H1 (cell line): ENCODE measurements around the gene GNAI2. TPM values are rescaled to one million over a fixed set of nuclear protein-coding genes. Genes with fewer than 3 reads are reported as not detected.
A peak's percentile ranks its signal among the peaks of the same experiment; 100 is the strongest.

Experiments
- CTCF ChIA-PET: fragments of 300-600 bp; sonication (Branson Sonifier 250); formaldehyde crosslinking; loops from one replicate; lab custom pipeline; 2021; ENCODE audit not compliant: partially characterized antibody; lab: Charles Lee
- POLR2A ChIA-PET: fragments of 300-600 bp; sonication (Branson Sonifier 250); formaldehyde crosslinking; loops from one replicate; lab custom pipeline; 2021; ENCODE audit warnings: inconsistent platforms; ENCODE audit not compliant: partially characterized antibody; lab: Charles Lee
- DNase-seq, 2 experiments: peaks; one replicate each; pipeline versions ENCODE4 v3.0.0 to v3.0.0-alpha.2; 2010 to 2022; ENCODE audit warnings: low spot score in 2 of 2, low read depth in 1 of 2, mixed read lengths in 1 of 2
- FAIRE-seq: peaks from 2 replicates; lab custom pipeline; 2011; peaks lifted over from hg19 to GRCh38; lab: Jason Lieb, UNC
- H2AFZ ChIP-seq: 2 replicates; pipeline ENCODE4 v1.8.1; 2012; ENCODE audit warnings: low read length, inconsistent platforms
- H2AK5ac ChIP-seq: 2 replicates; pipeline ENCODE4 v1.6.1; 2013; ENCODE audit warnings: low read depth, low read length
- H2BK120ac ChIP-seq: replicated peaks from 2 replicates; pipeline ENCODE3; 2013; ENCODE audit warnings: low read depth, low read length, inconsistent platforms
- H2BK12ac ChIP-seq: 2 replicates; pipeline ENCODE4 v1.6.1; 2013; ENCODE audit warnings: low read depth, low read length
- H2BK15ac ChIP-seq: 2 replicates; pipeline ENCODE4 v1.6.1; 2013; ENCODE audit warnings: low read length
- H2BK20ac ChIP-seq: 2 replicates; pipeline ENCODE4 v1.6.1; 2013; ENCODE audit warnings: low read length
- H2BK5ac ChIP-seq: 2 replicates; pipeline ENCODE4 v1.6.1; 2013; ENCODE audit warnings: low read depth, low read length
- H3K14ac ChIP-seq: 2 replicates; pipeline ENCODE4 v1.6.1; 2013; ENCODE audit warnings: inconsistent platforms; ENCODE audit not compliant: insufficient read length
- H3K18ac ChIP-seq: 2 replicates; pipeline ENCODE4 v1.6.1; 2013; ENCODE audit warnings: low read length; ENCODE audit errors: extremely low read depth
- H3K23ac ChIP-seq: 2 replicates; pipeline ENCODE4 v1.6.1; 2013; ENCODE audit warnings: inconsistent platforms; ENCODE audit not compliant: insufficient read length
- H3K23me2 ChIP-seq: 2 replicates; pipeline ENCODE4 v1.6.1; 2013; ENCODE audit warnings: low read depth, low read length
- H3K27ac ChIP-seq: 2 replicates; pipeline ENCODE4 v1.6.1; 2011; ENCODE audit warnings: low read depth, low read length, inconsistent platforms
- H3K27me3 ChIP-seq, 4 experiments: replicated peaks in 1 of 4; 1 replicate in 1 of 4; 2 replicates in 3 of 4; pipeline versions ENCODE4 v1.6.1 to v1.8.1; 2011 to 2013; ENCODE audit warnings: low read length in 3 of 4, mild to moderate bottlenecking in 3 of 4, inconsistent platforms in 2 of 4, mixed read lengths in 2 of 4, moderate library complexity in 1 of 4; ENCODE audit not compliant: control insufficient read depth in 3 of 4, insufficient read depth in 3 of 4; ENCODE audit errors: extremely low read depth in 1 of 4
- H3K36me3 ChIP-seq, 4 experiments: 2 replicates each; pipeline versions ENCODE4 v1.6.1 to v1.8.1; 2011 to 2013; ENCODE audit warnings: mild to moderate bottlenecking in 4 of 4, low read length in 3 of 4, moderate library complexity in 2 of 4, control low read depth in 1 of 4, inconsistent platforms in 1 of 4; ENCODE audit not compliant: insufficient read depth in 4 of 4, control insufficient read depth in 2 of 4
- H3K4ac ChIP-seq: replicated peaks from 2 replicates; pipeline ENCODE3; 2013; ENCODE audit warnings: low read length, low read depth, mixed read lengths, inconsistent platforms; ENCODE audit not compliant: insufficient read length
- H3K4me1 ChIP-seq, 4 experiments: replicated peaks in 1 of 4; 1 replicate in 1 of 4; 2 replicates in 3 of 4; pipeline versions ENCODE4 v1.6.1 to v1.8.1; 2011 to 2013; ENCODE audit warnings: low read length in 3 of 4, inconsistent platforms in 2 of 4, mixed read lengths in 1 of 4; ENCODE audit not compliant: insufficient read depth in 4 of 4, control insufficient read depth in 3 of 4
- H3K4me2 ChIP-seq, 2 experiments: 2 replicates each; pipeline versions ENCODE4 v1.6.1 to v1.8.1; 2011 to 2013; ENCODE audit warnings: low read depth in 2 of 2, low read length in 2 of 2, control low read depth in 1 of 2, inconsistent platforms in 1 of 2, mild to moderate bottlenecking in 1 of 2; ENCODE audit not compliant: insufficient read depth in 1 of 2
- H3K4me3 ChIP-seq, 4 experiments: fragments of 200-600, 300-600 bp in 1 of 4; sonication (generic), shearing (Covaris generic), sonication (Bioruptor Twin) in 1 of 4; 2 replicates each; pipeline versions ENCODE4 v1.5.1 to v1.8.1; 2011 to 2016; ENCODE audit warnings: low read length in 4 of 4, low read depth in 3 of 4, control low read depth in 2 of 4, inconsistent platforms in 2 of 4, mild to moderate bottlenecking in 2 of 4, mixed read lengths in 1 of 4, moderate library complexity in 1 of 4; ENCODE audit not compliant: insufficient read depth in 2 of 4; ENCODE audit errors: extremely low read depth in 1 of 4
- H3K56ac ChIP-seq: replicated peaks from 2 replicates; pipeline ENCODE3; 2013; ENCODE audit warnings: low read depth, mild to moderate bottlenecking, mixed read lengths, low read length, inconsistent platforms; ENCODE audit not compliant: insufficient read length
- H3K79me1 ChIP-seq: 2 replicates; pipeline ENCODE4 v1.6.1; 2013; ENCODE audit warnings: low read depth, low read length, control low read depth
- H3K79me2 ChIP-seq, 2 experiments: 2 replicates each; pipeline versions ENCODE4 v1.6.1 to v1.8.1; 2012 to 2013; ENCODE audit warnings: low read length in 2 of 2, mild to moderate bottlenecking in 2 of 2, inconsistent platforms in 1 of 2; ENCODE audit not compliant: insufficient read depth in 2 of 2, control insufficient read depth in 1 of 2
- H3K9ac ChIP-seq, 4 experiments: replicated peaks in 1 of 4; 1 replicate in 1 of 4; 2 replicates in 3 of 4; pipeline versions ENCODE4 v1.6.1 to v1.8.1; 2011 to 2013; ENCODE audit warnings: low read depth in 3 of 4, low read length in 3 of 4, control low read depth in 2 of 4, mild to moderate bottlenecking in 2 of 4, moderate library complexity in 2 of 4, inconsistent platforms in 1 of 4; ENCODE audit errors: extremely low read depth in 1 of 4
- H3K9me3 ChIP-seq, 2 experiments: 2 replicates each; pipeline versions ENCODE4 v1.6.1 to v1.8.1; 2012 to 2013; ENCODE audit warnings: mild to moderate bottlenecking in 2 of 2, moderate library complexity in 2 of 2, control low read depth in 1 of 2, inconsistent platforms in 1 of 2, low read depth in 1 of 2, low read length in 1 of 2, mixed read lengths in 1 of 2; ENCODE audit not compliant: insufficient read depth in 2 of 2
- H4K20me1 ChIP-seq, 2 experiments: replicated peaks in 1 of 2; 2 replicates each; pipeline versions ENCODE3 to v1.8.1; 2011 to 2013; ENCODE audit warnings: inconsistent platforms in 2 of 2, low read length in 2 of 2, mild to moderate bottlenecking in 1 of 2; ENCODE audit not compliant: insufficient read depth in 2 of 2, control insufficient read depth in 1 of 2
- H4K5ac ChIP-seq: 2 replicates; pipeline ENCODE4 v1.6.1; 2013; ENCODE audit warnings: low read length, low read depth, mixed read lengths, inconsistent platforms; ENCODE audit not compliant: insufficient read length
- H4K8ac ChIP-seq: 2 replicates; pipeline ENCODE4 v1.8.0; 2013; ENCODE audit warnings: mild to moderate bottlenecking, moderate library complexity, low read length, inconsistent platforms; ENCODE audit not compliant: insufficient read depth; ENCODE audit errors: extremely low read depth
- H4K91ac ChIP-seq: replicated peaks from 2 replicates; pipeline ENCODE3; 2013; ENCODE audit warnings: low read length, mixed read lengths, inconsistent platforms; ENCODE audit not compliant: insufficient read length
- POU5F1 ChIP-seq: IDR thresholded peaks from 2 replicates; pipeline ENCODE4 v1.6.1; 2011; ENCODE audit warnings: low read depth, mild to moderate bottlenecking, low read length, moderate library complexity
- RBBP5 ChIP-seq: IDR thresholded peaks from 2 replicates; pipeline ENCODE4 v1.7.1; 2012; ENCODE audit warnings: low read depth, mild to moderate bottlenecking, inconsistent platforms, low read length, moderate library complexity, borderline replicate concordance
- RNF2 ChIP-seq: fragments of 200-900, 300-1000 bp; sonication (generic); IDR thresholded peaks from 2 replicates; pipeline ENCODE4 v1.7.1; 2016; ENCODE audit warnings: borderline replicate concordance, low read depth, mild to moderate bottlenecking, antibody characterized with exemption, low read length; ENCODE audit not compliant: poor library complexity, severe bottlenecking; ENCODE audit errors: missing control alignments
- SUZ12 ChIP-seq: fragments of 200-600 bp; sonication (generic); IDR thresholded peaks from 2 replicates; pipeline ENCODE4 v1.6.1; 2012; ENCODE audit warnings: mild to moderate bottlenecking, inconsistent platforms, low read length, moderate library complexity, mixed read lengths
- ZNF274 ChIP-seq: IDR thresholded peaks from 2 replicates; pipeline ENCODE4 v1.7.0; 2012; ENCODE audit warnings: low read length, borderline replicate concordance; ENCODE audit errors: extremely low read depth
- WGBS, 2 experiments: shearing (Covaris generic) in 1 of 2; methylation state at CpG; one replicate each; pipeline versions ENCODE4 v1.1.6 to v1.1.7; 2013 to 2015; ENCODE audit warnings: low lambda C conversion rate in 2 of 2, mixed read lengths in 2 of 2, inconsistent platforms in 1 of 2, low coverage in 1 of 2, missing lambda C conversion rate in 1 of 2; ENCODE audit not compliant: insufficient replicate concordance in 2 of 2, insufficient coverage in 1 of 2, insufficient read length in 1 of 2; ENCODE audit errors: extremely low coverage in 1 of 2, missing lambda C conversion rate in 1 of 2; 5-methylcytosine and 5-hydroxymethylcytosine counted together
- polyA plus RNA-seq, 7 experiments: library from polyadenylated mRNA; depleted of rRNA in 3 of 7; stranded (reverse) in 5 of 7; unstranded in 2 of 7; fragments of >200 nt in 5 of 7; fragments of 200-250 nt in 2 of 7; gene quantifications; 1 replicate in 5 of 7; 2 replicates in 1 of 7; 4 replicates in 1 of 7; pipeline versions ENCODE4 v1.2.1 to v1.2.3, GENCODE V29; 2011 to 2013; ENCODE audit warnings: missing spikeins in 2 of 7, mixed read lengths in 2 of 7
- total RNA-seq: library from RNA; stranded (reverse); fragmentation: NEBNext Ultra II Directional; extraction: Animal tissue kit (Norgen Biotek cat#: 25700); gene quantifications from 2 replicates; pipeline ENCODE4 v1.2.1, GENCODE V29; 2021
- TF ChIP-seq, protein P1 (sequence below), 3 experiments: IDR thresholded peaks; 1 replicate in 2 of 3; 2 replicates in 1 of 3; pipeline versions ENCODE4 v1.5.1 to v1.6.1; 2011; ENCODE audit warnings: low read length in 3 of 3, mild to moderate bottlenecking in 3 of 3, inconsistent platforms in 2 of 3, low read depth in 1 of 3, moderate library complexity in 1 of 3; ENCODE audit not compliant: insufficient read depth in 1 of 3; ENCODE audit errors: control extremely low read depth in 1 of 3

Gene GNAI2
- total and polyA plus RNA-seq, 2 of the 8 experiments (the other 6 are each of a cell fraction or from before 2014, with no cell fraction given), result 168 to 539 TPM

GRCh38 chr3:50271314-50271936 lies 35.4 kb downstream of the GNAI2 start:
- Histone ChIP-seq H2BK20ac (0 out of 2 replicates have a peak overlapping the region, but pooled peaks have one; percentile 21), H2BK5ac (no peak overlapping the region), H3K79me2 (no peaks in the 10 kb centered on the region), H2AK5ac (no peak overlapping the region; the same call in 1 of the 2 replicates), H3K23ac (no peak overlapping the region), H3K36me3 (no peaks in the 10 kb centered on the region), H3K23me2 (peaks cover 4% of the 10 kb centered on the region; the same call in 1 of the 2 replicates), H4K8ac (no peak overlapping the region; the same call in 1 of the 2 replicates), H3K4me2 (no peak overlapping the region), H3K18ac (no peak overlapping the region), H2AFZ (no peak overlapping the region), H3K4me3 (no peak overlapping the region), H4K20me1 (peaks cover 0 to 1% of the 10 kb centered on the region in 2 experiments), H4K91ac (no peak overlapping the region), H3K9me3 (no peaks in the 10 kb centered on the region; a peak in 1 of 4 replicates), H3K9ac (no peak overlapping the region), H2BK15ac (peak overlapping the region; percentile 99; the same call in 1 of the 2 replicates), H4K5ac (no peak overlapping the region), H3K4me1 (peaks cover 0 to 34% (median 30%) of the 10 kb centered on the region in 4 experiments; a peak in 6 of 7 replicates), H2BK120ac (no peak overlapping the region), H3K4ac (no peak overlapping the region), H3K27ac (no peak overlapping the region), H2BK12ac (peak overlapping the region; percentile 53), H3K14ac (no peak overlapping the region), H3K56ac (no peak overlapping the region), H3K79me1 (no peaks in the 10 kb centered on the region), H3K27me3 (peaks cover 25 to 39% (median 34%) of the 10 kb centered on the region in 4 experiments)
- ChIA-PET POLR2A (interaction anchor here (0.6 to 4.4 kb wide), 6 partner anchors 11 to 353 kb away, joined by 3 to 35 read pairs (median 6); partner anchors contain the start of gene IFRD2), CTCF (interaction anchor here (0.6 to 53.5 kb wide), 11 partner anchors 8 to 87 kb away, joined by 3 to 2149 read pairs (median 6); partner anchors contain the start of genes GNAI2, GNAT1 and SLC38A3)
- FAIRE-seq (no peak), DNase-seq (no peak)
- WGBS, 2 experiments, result 89% methylated on average over 10 of the region's 10 CpGs; no CpG with 5 or more reads in 1 of the 2 experiments
- TF ChIP-seq ZNF274 (no peak), RNF2 (no peak), SUZ12 (no peak), POU5F1 (no peak), RBBP5 (no peak)
- TF ChIP-seq, protein P1, sequence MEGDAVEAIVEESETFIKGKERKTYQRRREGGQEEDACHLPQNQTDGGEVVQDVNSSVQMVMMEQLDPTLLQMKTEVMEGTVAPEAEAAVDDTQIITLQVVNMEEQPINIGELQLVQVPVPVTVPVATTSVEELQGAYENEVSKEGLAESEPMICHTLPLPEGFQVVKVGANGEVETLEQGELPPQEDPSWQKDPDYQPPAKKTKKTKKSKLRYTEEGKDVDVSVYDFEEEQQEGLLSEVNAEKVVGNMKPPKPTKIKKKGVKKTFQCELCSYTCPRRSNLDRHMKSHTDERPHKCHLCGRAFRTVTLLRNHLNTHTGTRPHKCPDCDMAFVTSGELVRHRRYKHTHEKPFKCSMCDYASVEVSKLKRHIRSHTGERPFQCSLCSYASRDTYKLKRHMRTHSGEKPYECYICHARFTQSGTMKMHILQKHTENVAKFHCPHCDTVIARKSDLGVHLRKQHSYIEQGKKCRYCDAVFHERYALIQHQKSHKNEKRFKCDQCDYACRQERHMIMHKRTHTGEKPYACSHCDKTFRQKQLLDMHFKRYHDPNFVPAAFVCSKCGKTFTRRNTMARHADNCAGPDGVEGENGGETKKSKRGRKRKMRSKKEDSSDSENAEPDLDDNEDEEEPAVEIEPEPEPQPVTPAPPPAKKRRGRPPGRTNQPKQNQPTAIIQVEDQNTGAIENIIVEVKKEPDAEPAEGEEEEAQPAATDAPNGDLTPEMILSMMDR (IDR thresholded peaks at IDR 0.05; ENCODE audit: control extremely low read depth in 1 of 3, insufficient read depth in 1 of 3, low read depth in 1 of 3, low read length in 3 of 3), result no peak
